ENCODE measurements around the gene LZTS2. TPM values are rescaled to one million over a fixed set of nuclear protein-coding genes. Genes with fewer than 3 reads are reported as not detected.

LZTS2 gene
- total RNA-seq, 1 experiment from 2014 or later = 69.1 TPM

DNA sequence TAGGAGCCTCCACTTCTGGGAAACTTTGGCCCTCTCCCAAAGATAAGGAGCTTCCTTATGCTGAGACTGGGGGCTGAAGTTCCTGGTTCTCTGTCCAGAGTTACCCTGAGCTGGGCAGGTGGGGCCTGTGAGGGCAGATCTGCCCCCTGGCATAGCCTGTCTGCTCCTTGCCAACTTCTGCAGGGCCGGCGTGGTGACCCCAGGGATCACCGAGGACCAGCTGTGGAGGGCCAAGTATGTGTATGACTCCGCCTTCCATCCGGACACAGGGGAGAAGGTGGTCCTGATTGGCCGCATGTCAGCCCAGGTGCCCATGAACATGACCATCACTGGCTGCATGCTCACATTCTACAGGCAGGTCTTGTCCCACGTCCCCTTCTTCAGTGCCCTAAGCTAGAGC is 35.7 kb downstream of the LZTS2 start:
- Mint-ChIP-seq H3K9me3 (no peaks in the 10 kb centered on the region; a peak in 1 of 5 replicates), H3K4me3 (no peak overlapping the region), H3K27me3 (ENCODE audit: low read depth) (peaks cover 80% of the 10 kb centered on the region), H3K36me3 (ENCODE audit: insufficient read depth in 1 of 3, low read depth in 3 of 3) (no peaks in the 10 kb centered on the region), H3K27ac (no peak overlapping the region), H3K4me1 (peaks cover 14 to 25% of the 10 kb centered on the region in 2 experiments)
- Histone ChIP-seq H3K9ac (ENCODE audit: extremely low read depth, insufficient read length, low read length) (no peak overlapping the region), H3K23me2 (ENCODE audit: insufficient read length, low read depth, low read length, poor library complexity, severe bottlenecking) (peaks cover 13% of the 10 kb centered on the region), H2BK5ac (ENCODE audit: insufficient read length, low read length) (no peak overlapping the region), H3K23ac (ENCODE audit: insufficient read length, low read depth, low read length) (no peak overlapping the region), H2AFZ (ENCODE audit: low read length) (no peak overlapping the region), H2BK120ac (ENCODE audit: low read depth, low read length, poor library complexity, severe bottlenecking) (no peak overlapping the region), H3T11ph (ENCODE audit: low read length) (no peak overlapping the region), H2AK5ac (ENCODE audit: insufficient read length, low read length) (no peak overlapping the region), H4K91ac (ENCODE audit: insufficient read length, low read depth, low read length) (no peak overlapping the region), H3K4me1 (ENCODE audit: insufficient read depth, low read length) (no peaks in the 10 kb centered on the region), H3K27me3 (ENCODE audit: insufficient read depth, low read length) (peaks cover 4% of the 10 kb centered on the region; the same call in 1 of the 2 replicates), H2BK12ac (ENCODE audit: insufficient read length, low read depth, low read length) (no peak overlapping the region), H3K27ac (ENCODE audit: insufficient read length, low read depth, low read length) (no peak overlapping the region), H3K14ac (ENCODE audit: insufficient read depth, low read length) (no peak overlapping the region), H4K20me1 (ENCODE audit: control insufficient read depth, insufficient read depth, insufficient read length) (no peaks in the 10 kb centered on the region), H2BK20ac (ENCODE audit: low read depth, low read length, poor library complexity, severe bottlenecking) (no peak overlapping the region), H3K79me2 (ENCODE audit: insufficient read depth, low read length) (no peaks in the 10 kb centered on the region), H3K79me1 (ENCODE audit: insufficient read depth, low read depth, low read length, poor library complexity, severe bottlenecking) (no peaks in the 10 kb centered on the region), H3K4ac (ENCODE audit: low read depth, low read length) (no peak overlapping the region), H3K56ac (ENCODE audit: insufficient read length, low read depth, low read length) (no peak overlapping the region), H3K9me3 (ENCODE audit: control insufficient read depth, low read depth, low read length) (no peaks in the 10 kb centered on the region), H3K4me2 (ENCODE audit: insufficient read depth, insufficient read length, low read length) (no peak overlapping the region), H4K5ac (ENCODE audit: insufficient read length, low read depth, low read length) (no peak overlapping the region), H3K18ac (ENCODE audit: insufficient read length, low read depth, low read length) (no peak overlapping the region), H4K8ac (replicated peaks; ENCODE audit: insufficient read length, low read depth, low read length) (no peak overlapping the region), H2BK15ac (ENCODE audit: low read depth, low read length) (no peak overlapping the region)
- WGBS (ENCODE audit: extremely low coverage, insufficient read length, low lambda C conversion rate) = no CpG with 5 or more reads among the region's 7 CpGs
- TF ChIP-seq, protein P1, sequence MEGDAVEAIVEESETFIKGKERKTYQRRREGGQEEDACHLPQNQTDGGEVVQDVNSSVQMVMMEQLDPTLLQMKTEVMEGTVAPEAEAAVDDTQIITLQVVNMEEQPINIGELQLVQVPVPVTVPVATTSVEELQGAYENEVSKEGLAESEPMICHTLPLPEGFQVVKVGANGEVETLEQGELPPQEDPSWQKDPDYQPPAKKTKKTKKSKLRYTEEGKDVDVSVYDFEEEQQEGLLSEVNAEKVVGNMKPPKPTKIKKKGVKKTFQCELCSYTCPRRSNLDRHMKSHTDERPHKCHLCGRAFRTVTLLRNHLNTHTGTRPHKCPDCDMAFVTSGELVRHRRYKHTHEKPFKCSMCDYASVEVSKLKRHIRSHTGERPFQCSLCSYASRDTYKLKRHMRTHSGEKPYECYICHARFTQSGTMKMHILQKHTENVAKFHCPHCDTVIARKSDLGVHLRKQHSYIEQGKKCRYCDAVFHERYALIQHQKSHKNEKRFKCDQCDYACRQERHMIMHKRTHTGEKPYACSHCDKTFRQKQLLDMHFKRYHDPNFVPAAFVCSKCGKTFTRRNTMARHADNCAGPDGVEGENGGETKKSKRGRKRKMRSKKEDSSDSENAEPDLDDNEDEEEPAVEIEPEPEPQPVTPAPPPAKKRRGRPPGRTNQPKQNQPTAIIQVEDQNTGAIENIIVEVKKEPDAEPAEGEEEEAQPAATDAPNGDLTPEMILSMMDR (conservative IDR thresholded peaks at IDR 0.05) = no peak
- no peak for DNase-seq
